ENCODE results near the gene SPTBN4. TPM values are rescaled to one million over a fixed set of nuclear protein-coding genes. Genes with fewer than 3 reads are reported as not detected.

Gene SPTBN4
- total and polyA plus RNA-seq, 2 donors (not counting 1 experiment from before 2014, with no cell fraction given), result 1.3 to 6.6 TPM

DNA sequence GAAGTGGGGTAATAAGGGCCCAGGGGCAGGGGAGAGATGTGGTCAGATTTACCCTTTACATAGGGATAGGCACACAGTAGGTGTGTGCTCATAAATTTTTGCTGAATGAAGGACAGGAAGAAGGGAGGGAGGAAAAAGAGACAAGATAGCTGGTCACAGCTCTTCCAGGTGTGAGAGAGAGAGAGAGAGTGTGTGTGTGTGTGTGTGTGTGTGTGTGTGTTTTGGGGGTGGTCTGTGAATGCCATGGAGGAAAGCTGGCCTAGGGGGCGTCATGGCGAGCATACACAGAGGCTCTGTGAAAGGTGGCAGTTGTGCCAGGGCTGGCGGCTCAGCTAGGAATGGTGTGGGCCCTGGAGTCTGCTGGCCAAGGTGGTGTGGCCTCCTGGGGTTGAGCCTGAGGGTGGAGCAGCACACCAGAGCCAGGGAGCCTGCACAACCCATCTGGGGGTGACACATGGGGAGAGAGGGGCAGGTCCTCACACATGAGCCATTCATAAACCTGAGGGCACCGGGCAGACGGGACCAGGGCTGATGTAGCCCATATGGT, 47.7 kb upstream of the SPTBN4 start:
- no peak for TF ChIP-seq EZH2 (IDR thresholded peaks at IDR 0.05; ENCODE audit: low read length, missing control alignments)
- no peak overlapping the region for H3K4me2 ChIP-seq (ENCODE audit: extremely low read depth, insufficient read depth, low read length)
- peaks cover 20% of the 10 kb centered on the region for H3K79me2 ChIP-seq (ENCODE audit: control insufficient read depth, insufficient read depth, low read length)
- H3K9ac ChIP-seq (ENCODE audit: insufficient read depth, low read length), result no peak overlapping the region
- DNase-seq (ENCODE audit: low read depth in 2 of 2), result no peak
- no peak overlapping the region for H2AFZ ChIP-seq (ENCODE audit: low read length)
- peaks cover 9% of the 10 kb centered on the region for H3K36me3 ChIP-seq (ENCODE audit: control insufficient read depth, insufficient read depth, low read length)
- H4K20me1 ChIP-seq (ENCODE audit: control insufficient read depth, extremely low read depth, insufficient read depth, low read length), result no peaks in the 10 kb centered on the region
- H3K27me3 ChIP-seq (ENCODE audit: control insufficient read depth, insufficient read depth, low read length), result no peaks in the 10 kb centered on the region
- no peaks in the 10 kb centered on the region for H3K9me3 ChIP-seq (ENCODE audit: control insufficient read depth, insufficient read depth, low read depth, low read length)
- peaks cover 12% of the 10 kb centered on the region for H3K4me1 ChIP-seq (ENCODE audit: control insufficient read depth, extremely low read depth, insufficient read depth, low read length)
- no peak overlapping the region for H3K4me3 ChIP-seq (replicated peaks in 1 of 4; ENCODE audit: control extremely low read depth in 1 of 4, insufficient read depth in 1 of 4, low read depth in 3 of 4, low read length in 4 of 4)
- no peak overlapping the region for H3K27ac ChIP-seq (ENCODE audit: insufficient read depth, low read length)

DNA sequence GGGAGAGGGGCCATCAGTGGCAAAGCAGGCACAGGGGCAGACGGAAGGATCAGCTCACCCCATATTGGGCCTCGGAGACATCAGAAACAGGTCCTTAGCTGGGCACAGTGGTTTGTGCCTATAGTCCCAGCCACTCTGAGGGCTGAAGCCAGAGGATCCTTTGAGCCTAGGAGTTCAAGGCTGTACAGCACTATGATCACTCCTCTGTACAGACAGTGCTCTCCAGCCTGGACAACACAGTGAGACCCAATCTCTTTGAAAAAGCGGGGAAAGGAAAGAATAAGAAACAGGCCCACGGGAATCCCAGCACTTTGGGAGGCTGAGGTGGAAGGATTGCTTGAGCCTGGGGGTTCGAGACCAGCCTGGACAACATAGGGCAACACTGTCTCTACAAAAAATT, 47.0 kb upstream of the SPTBN4 start:
- Histone ChIP-seq H3K27me3 (ENCODE audit: control insufficient read depth, insufficient read depth, low read length) (no peaks in the 10 kb centered on the region), H3K4me2 (ENCODE audit: extremely low read depth, insufficient read depth, low read length) (no peak overlapping the region), H3K4me3 (replicated peaks in 1 of 4; ENCODE audit: control extremely low read depth in 1 of 4, insufficient read depth in 1 of 4, low read depth in 3 of 4, low read length in 4 of 4) (no peak overlapping the region), H3K9ac (ENCODE audit: insufficient read depth, low read length) (no peak overlapping the region), H3K27ac (ENCODE audit: insufficient read depth, low read length) (no peak overlapping the region), H2AFZ (ENCODE audit: low read length) (no peak overlapping the region), H3K79me2 (ENCODE audit: control insufficient read depth, insufficient read depth, low read length) (peaks cover 27% of the 10 kb centered on the region), H3K36me3 (ENCODE audit: control insufficient read depth, insufficient read depth, low read length) (peaks cover 9% of the 10 kb centered on the region), H4K20me1 (ENCODE audit: control insufficient read depth, extremely low read depth, insufficient read depth, low read length) (no peaks in the 10 kb centered on the region), H3K9me3 (ENCODE audit: control insufficient read depth, insufficient read depth, low read depth, low read length) (no peaks in the 10 kb centered on the region), H3K4me1 (ENCODE audit: control insufficient read depth, extremely low read depth, insufficient read depth, low read length) (peaks cover 12% of the 10 kb centered on the region)
- TF ChIP-seq CTCF (conservative IDR thresholded peaks at IDR 0.05 in 1 of 2, IDR thresholded peaks at IDR 0.05 in 1 of 2; ENCODE audit: low read depth in 1 of 2, low read length in 2 of 2) (no peak), EZH2 (IDR thresholded peaks at IDR 0.05; ENCODE audit: low read length, missing control alignments) (no peak)
- no peak for DNase-seq (ENCODE audit: low read depth in 2 of 2)

DNA sequence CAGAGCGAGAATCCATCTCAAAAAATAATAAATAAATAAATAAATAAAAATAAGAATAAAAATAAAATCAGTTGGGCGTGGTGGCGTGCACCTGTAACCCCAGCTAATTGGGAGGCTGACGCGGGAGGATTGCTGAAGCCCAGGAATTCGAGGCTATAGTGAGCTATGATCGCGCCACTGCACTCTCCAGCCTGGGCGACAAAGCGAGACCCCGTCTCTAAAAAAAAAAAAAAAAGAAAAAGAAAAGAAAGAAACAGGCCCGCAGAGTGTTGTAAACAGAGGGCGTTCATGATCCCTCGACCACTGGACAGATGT, 46.4 kb upstream of the SPTBN4 start:
- peaks cover 31% of the 10 kb centered on the region for H3K79me2 ChIP-seq (ENCODE audit: control insufficient read depth, insufficient read depth, low read length)
- H3K36me3 ChIP-seq (ENCODE audit: control insufficient read depth, insufficient read depth, low read length), result peaks cover 9% of the 10 kb centered on the region
- no peaks in the 10 kb centered on the region for H3K27me3 ChIP-seq (ENCODE audit: control insufficient read depth, insufficient read depth, low read length)
- H3K9ac ChIP-seq (ENCODE audit: insufficient read depth, low read length), result peak overlapping the region; percentile 74
- peak overlapping the region; percentile 90 for H3K27ac ChIP-seq (ENCODE audit: insufficient read depth, low read length)
- peak overlapping the region; percentile 9 for H3K4me2 ChIP-seq (ENCODE audit: extremely low read depth, insufficient read depth, low read length)
- H3K4me1 ChIP-seq (ENCODE audit: control insufficient read depth, extremely low read depth, insufficient read depth, low read length), result peaks cover 12% of the 10 kb centered on the region
- H4K20me1 ChIP-seq (ENCODE audit: control insufficient read depth, extremely low read depth, insufficient read depth, low read length), result no peaks in the 10 kb centered on the region
- no peaks in the 10 kb centered on the region for H3K9me3 ChIP-seq (ENCODE audit: control insufficient read depth, insufficient read depth, low read depth, low read length)
- peak overlapping the region; percentile 22 to 73 (median 50) for H3K4me3 ChIP-seq (replicated peaks in 1 of 4; ENCODE audit: control extremely low read depth in 1 of 4, insufficient read depth in 1 of 4, low read depth in 3 of 4, low read length in 4 of 4)
- no peak for TF ChIP-seq CTCF (conservative IDR thresholded peaks at IDR 0.05 in 1 of 2, IDR thresholded peaks at IDR 0.05 in 1 of 2; ENCODE audit: low read depth in 1 of 2, low read length in 2 of 2)
- TF ChIP-seq EZH2 (IDR thresholded peaks at IDR 0.05; ENCODE audit: low read length, missing control alignments), result no peak
- no peak for DNase-seq (ENCODE audit: low read depth in 2 of 2)
- H2AFZ ChIP-seq (ENCODE audit: low read length), result no peak overlapping the region

All from fibroblast of lung (primary cell).